Spleen (tissue), 11 donors: ENCODE data around the gene NBAS. TPM values are rescaled to one million over a fixed set of nuclear protein-coding genes. Genes with fewer than 3 reads are reported as not detected.

Experiments used
- DNase-seq: peaks from one replicate; pipeline ENCODE4 v3.0.0-alpha.2; 2020
- H3K27ac ChIP-seq, 8 donors: fragments of 200-600 bp; sonication (generic) in 7 of 8; 1 replicate in 4 of 8; 2 replicates in 4 of 8; pipeline versions ENCODE4 v1.5.0 to v1.8.0; 2016 to 2021; ENCODE audit warnings: inconsistent platforms in 4 of 8, mild to moderate bottlenecking in 4 of 8, moderate library complexity in 1 of 8
- H3K27me3 ChIP-seq, 7 donors: fragments of 200-600 bp; sonication (generic) in 6 of 7; replicated peaks in 1 of 7; 1 replicate in 4 of 7; 2 replicates in 3 of 7; pipeline versions ENCODE4 v1.5.0 to v1.8.0; 2016 to 2021; ENCODE audit warnings: inconsistent platforms in 3 of 7, mild to moderate bottlenecking in 1 of 7
- H3K36me3 ChIP-seq, 6 donors: fragments of 200-600 bp; sonication (generic) in 5 of 6; 1 replicate in 4 of 6; 2 replicates in 2 of 6; pipeline versions ENCODE4 v1.5.0 to v1.8.0; 2016 to 2021; ENCODE audit warnings: inconsistent platforms in 2 of 6
- H3K4me1 ChIP-seq, 6 donors: fragments of 200-600 bp; sonication (generic) in 5 of 6; 1 replicate in 3 of 6; 2 replicates in 3 of 6; pipeline versions ENCODE4 v1.5.0 to v1.8.0; 2016 to 2021; ENCODE audit warnings: inconsistent platforms in 3 of 6
- H3K4me3 ChIP-seq, 8 donors: fragments of 200-600 bp; sonication (generic) in 7 of 8; 1 replicate in 4 of 8; 2 replicates in 4 of 8; pipeline versions ENCODE4 v1.5.0 to v1.8.0; 2016 to 2021; ENCODE audit warnings: inconsistent platforms in 4 of 8, mild to moderate bottlenecking in 4 of 8, moderate library complexity in 2 of 8
- H3K9me3 ChIP-seq, 8 donors: fragments of 200-600 bp; sonication (generic) in 7 of 8; 1 replicate in 4 of 8; 2 replicates in 4 of 8; pipeline versions ENCODE4 v1.5.0 to v1.8.0; 2016 to 2021; ENCODE audit warnings: inconsistent platforms in 4 of 8
- CTCF ChIP-seq, 11 experiments: fragments of 200-600 bp in 7 of 11; fragments of 450-650 bp in 4 of 11; sonication (generic) in 4 of 11; IDR thresholded peaks in 8 of 11; conservative IDR thresholded peaks in 3 of 11; 1 replicate in 7 of 11; 2 replicates in 4 of 11; pipeline versions ENCODE4 v1.4.0 to v1.8.0; 2016 to 2021; ENCODE audit warnings: antibody characterized with exemption in 11 of 11, inconsistent platforms in 4 of 11, mild to moderate bottlenecking in 1 of 11
- POLR2A ChIP-seq, 3 donors: fragments of 450-650 bp; IDR thresholded peaks; one replicate each; pipeline ENCODE4 v1.5.1; 2017; ENCODE audit warnings: antibody characterized with exemption in 3 of 3, mild to moderate bottlenecking in 1 of 3
- POLR2AphosphoS5 ChIP-seq, 3 donors: sonication (generic); formaldehyde crosslinking; IDR thresholded peaks; one replicate each; pipeline ENCODE4 v1.5.1; 2017; ENCODE audit warnings: antibody characterized with exemption in 3 of 3
- WGBS, 5 donors: extraction: QIAGEN DNeasy Blood & Tissue Kit in 3 of 5; methylation state at CpG; one replicate each; pipeline versions ENCODE4 v1.1.5 to v1.1.7; 2013 to 2018; 5-methylcytosine and 5-hydroxymethylcytosine counted together
- intact Hi-C: fragments of 100-400 bp; cut with DNase I; formaldehyde crosslinking; loops from one replicate; pipeline ENCODE4 v1.15.0; 2023; ENCODE audit warnings: low total_unique reads
- polyA plus RNA-seq, 3 donors: library from polyadenylated mRNA; stranded (reverse); fragments of 200-250 nt; gene quantifications; one replicate each; pipeline ENCODE4 v1.2.1, GENCODE V29; 2013
- total RNA-seq, 7 donors: library from RNA; depleted of rRNA in 3 of 7; stranded (reverse); fragments of >200 nt in 3 of 7; fragmentation: NEBNext Ultra II Directional in 4 of 7; extraction: Animal tissue kit (Norgen Biotek cat#: 25700) in 4 of 7; gene quantifications; one replicate each; pipeline versions ENCODE4 v1.1.0 to v1.2.1, GENCODE V29; 2016 to 2021
- donor health status: healthy with polysubstance abuse.
- donor health status: DM: no; HTN: no; CAD: no; lungs with moderate emphysema.
- donor health status: DM: no; HTN: no; CAD: no.
- donor health status: Bipolar disorder and iron deficiency.
- donor health status: healthy.
- donor health status: DM: no; HTN: no; CAD: no.
- donor health status: DM: yes; HTN: yes; CAD: no.

The NBAS gene
- total and polyA plus RNA-seq, 10 donors = 21.1 to 49.0 (median 40.9) TPM

GRCh38 chr2:15427987-15428386 lies 133.1 kb downstream of the NBAS start:
- DNase-seq = no peak
- intact Hi-C loops = no loop called here

GRCh38 chr2:15426606-15427005 lies 134.5 kb downstream of the NBAS start:
- peaks cover 2 to 42% (median 10%) of the 10 kb centered on the region in 6 donors for H3K36me3 ChIP-seq
- no peaks in the 10 kb centered on the region for H3K9me3 ChIP-seq
- H3K27ac ChIP-seq = no peak overlapping the region
- no peak for DNase-seq
- WGBS, 5 donors = 63 to 92% (median 76%) methylated on average over 5 of the region's 5 CpGs
- no peaks in the 10 kb centered on the region for H3K27me3 ChIP-seq
- H3K4me1 ChIP-seq = no peaks in the 10 kb centered on the region
- H3K4me3 ChIP-seq = no peak overlapping the region
- intact Hi-C loops = no loop called here
- TF ChIP-seq CTCF (IDR thresholded peaks at IDR 0.05 in 8 of 11, conservative IDR thresholded peaks at IDR 0.05 in 3 of 11) (no peak), POLR2AphosphoS5 (IDR thresholded peaks at IDR 0.05) (peak in 1 of 3 donors; percentile 33)

More at GRCh38 chr2:15427987-15428386, 133.1 kb downstream of the NBAS start:
- peaks cover 2 to 34% (median 10%) of the 10 kb centered on the region in 6 donors for H3K36me3 ChIP-seq
- no peaks in the 10 kb centered on the region for H3K4me1 ChIP-seq
- no peaks in the 10 kb centered on the region for H3K9me3 ChIP-seq
- H3K27me3 ChIP-seq = no peaks in the 10 kb centered on the region
- no peak overlapping the region for H3K4me3 ChIP-seq
- H3K27ac ChIP-seq = no peak overlapping the region
- TF ChIP-seq POLR2AphosphoS5 (IDR thresholded peaks at IDR 0.05) = no peak
- no peak for TF ChIP-seq POLR2A (IDR thresholded peaks at IDR 0.05)
- TF ChIP-seq CTCF (IDR thresholded peaks at IDR 0.05 in 8 of 11, conservative IDR thresholded peaks at IDR 0.05 in 3 of 11) = no peak

GRCh38 chr2:15425712-15426111 lies 135.4 kb downstream of the NBAS start:
- Histone ChIP-seq H3K27me3 (no peaks in the 10 kb centered on the region), H3K9me3 (no peaks in the 10 kb centered on the region), H3K4me3 (no peak overlapping the region), H3K27ac (no peak overlapping the region), H3K4me1 (no peaks in the 10 kb centered on the region), H3K36me3 (peaks cover 2 to 44% (median 10%) of the 10 kb centered on the region in 6 donors)
- WGBS, 5 donors = 75 to 79% (median 78%) methylated on average over 4 of the region's 4 CpGs
- no peak for DNase-seq
- TF ChIP-seq POLR2AphosphoS5 (IDR thresholded peaks at IDR 0.05) = no peak
- intact Hi-C loops = no loop called here

- Histone ChIP-seq H3K36me3 (peaks cover 2 to 67% (median 15%) of the 10 kb centered on the region in 6 donors), H3K27ac (no peak overlapping the region), H3K9me3 (no peaks in the 10 kb centered on the region), H3K27me3 (no peaks in the 10 kb centered on the region), H3K4me3 (no peak overlapping the region), H3K4me1 (peaks cover 0 to 7% (median 0%) of the 10 kb centered on the region in 6 donors)
- TF ChIP-seq CTCF (IDR thresholded peaks at IDR 0.05 in 8 of 11, conservative IDR thresholded peaks at IDR 0.05 in 3 of 11) = no peak
- TF ChIP-seq POLR2A (IDR thresholded peaks at IDR 0.05) = no peak
- TF ChIP-seq POLR2AphosphoS5 (IDR thresholded peaks at IDR 0.05) = no peak
- WGBS, 5 donors = 92 to 97% (median 94%) methylated on average over 3 of the region's 3 CpGs
- no peak for DNase-seq
- intact Hi-C loops = no loop called here
Observed at GRCh38 chr2:15421753-15422152, 139.4 kb downstream of the NBAS start.

- Histone ChIP-seq H3K9me3 (no peaks in the 10 kb centered on the region), H3K27ac (no peak overlapping the region), H3K36me3 (peaks cover 0 to 89% (median 29%) of the 10 kb centered on the region in 6 donors), H3K27me3 (no peaks in the 10 kb centered on the region), H3K4me3 (no peak overlapping the region), H3K4me1 (peaks cover 0 to 7% (median 0%) of the 10 kb centered on the region in 6 donors)
- intact Hi-C loops = no loop called here
- 93 to 99% (median 95%) methylated on average over 2 of the region's 2 CpGs for WGBS, 5 donors
- TF ChIP-seq POLR2A (IDR thresholded peaks at IDR 0.05) = no peak
- no peak for TF ChIP-seq POLR2AphosphoS5 (IDR thresholded peaks at IDR 0.05)
- no peak for DNase-seq
Observed at GRCh38 chr2:15415748-15416147, 145.4 kb downstream of the NBAS start.
